LNCaP clone FGC (cell line): ENCODE data around the gene TENT5D.
"Not testable (repeated sequence)": the region's sequence is repeated elsewhere in the genome, so short reads cannot be mapped to it uniquely, and the experiment has no call there.

Experiments used
- DNase-seq: peaks from one replicate; pipeline ENCODE4 v3.0.0-alpha.2; 2011; ENCODE audit warnings: low read depth
- H3K4me3 ChIP-seq: 2 replicates; pipeline ENCODE4 v1.5.1; 2011; ENCODE audit warnings: mild to moderate bottlenecking, low read depth, low read length, control low read depth
- TF ChIP-seq, protein P1 (sequence below): IDR thresholded peaks from 2 replicates; pipeline ENCODE4 v1.5.1; 2012; ENCODE audit warnings: mild to moderate bottlenecking; ENCODE audit not compliant: control insufficient read depth, insufficient read depth; ENCODE audit errors: extremely low read depth

TENT5D gene

GRCh38 chrX:80431505-80431832, 11.2 kb downstream of the TENT5D start:
- DNase-seq, result no peak
- TF ChIP-seq, protein P1, sequence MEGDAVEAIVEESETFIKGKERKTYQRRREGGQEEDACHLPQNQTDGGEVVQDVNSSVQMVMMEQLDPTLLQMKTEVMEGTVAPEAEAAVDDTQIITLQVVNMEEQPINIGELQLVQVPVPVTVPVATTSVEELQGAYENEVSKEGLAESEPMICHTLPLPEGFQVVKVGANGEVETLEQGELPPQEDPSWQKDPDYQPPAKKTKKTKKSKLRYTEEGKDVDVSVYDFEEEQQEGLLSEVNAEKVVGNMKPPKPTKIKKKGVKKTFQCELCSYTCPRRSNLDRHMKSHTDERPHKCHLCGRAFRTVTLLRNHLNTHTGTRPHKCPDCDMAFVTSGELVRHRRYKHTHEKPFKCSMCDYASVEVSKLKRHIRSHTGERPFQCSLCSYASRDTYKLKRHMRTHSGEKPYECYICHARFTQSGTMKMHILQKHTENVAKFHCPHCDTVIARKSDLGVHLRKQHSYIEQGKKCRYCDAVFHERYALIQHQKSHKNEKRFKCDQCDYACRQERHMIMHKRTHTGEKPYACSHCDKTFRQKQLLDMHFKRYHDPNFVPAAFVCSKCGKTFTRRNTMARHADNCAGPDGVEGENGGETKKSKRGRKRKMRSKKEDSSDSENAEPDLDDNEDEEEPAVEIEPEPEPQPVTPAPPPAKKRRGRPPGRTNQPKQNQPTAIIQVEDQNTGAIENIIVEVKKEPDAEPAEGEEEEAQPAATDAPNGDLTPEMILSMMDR, result no peak
- H3K4me3 ChIP-seq, result no peak overlapping the region

GRCh38 chrX:80432441-80432840, 12.2 kb downstream of the TENT5D start:
- DNase-seq, result no peak
- no peak overlapping the region for H3K4me3 ChIP-seq
- TF ChIP-seq, protein P1, result no peak

DNA sequence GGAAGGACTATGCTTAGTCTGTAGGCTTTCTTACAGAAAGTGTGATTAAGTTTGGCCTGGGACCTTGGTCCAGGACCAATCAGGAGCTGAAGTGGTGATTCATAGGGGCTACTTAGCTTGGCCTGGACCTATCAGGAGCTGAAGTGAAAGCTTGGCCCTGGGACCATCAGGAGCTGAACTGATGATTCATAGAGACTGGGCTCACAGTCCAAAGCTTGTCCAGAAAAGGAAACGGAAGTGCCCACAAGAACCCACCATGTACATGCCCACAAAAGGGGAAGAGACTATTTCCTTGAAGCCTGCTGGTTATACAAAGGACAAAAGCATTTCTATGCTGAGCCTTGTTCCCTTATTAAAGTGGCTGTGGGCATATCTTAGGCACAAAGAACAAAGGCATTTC, 12.6 kb downstream of the TENT5D start:
- DNase-seq, result no peak
- TF ChIP-seq, protein P1, result no peak
- no peak overlapping the region for H3K4me3 ChIP-seq

DNA sequence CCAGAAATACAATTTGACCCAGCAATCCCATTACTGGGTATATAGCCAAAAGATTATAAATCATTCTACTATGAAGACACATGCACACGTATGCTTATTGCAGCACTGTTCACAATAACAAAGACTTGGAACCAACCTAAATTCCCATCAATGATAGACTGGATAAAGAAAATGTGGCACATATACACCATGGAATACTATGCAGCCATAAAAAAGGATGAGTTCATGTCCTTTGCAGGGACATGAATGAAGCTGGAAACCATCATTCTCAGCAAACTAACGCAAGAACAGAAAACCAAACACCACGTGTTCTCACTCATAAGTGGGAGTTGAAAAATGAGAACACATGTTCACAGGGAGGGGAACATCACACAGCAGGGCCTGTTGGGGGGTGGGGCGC, 47.9 kb downstream of the TENT5D start:
- not testable (repeated sequence) for H3K4me3 ChIP-seq, DNase-seq

- no peak overlapping the region for H3K4me3 ChIP-seq
- no peak for DNase-seq
- TF ChIP-seq, protein P1, result no peak
These were observed 51.3 kb downstream of the TENT5D start for GRCh38 chrX:80471582-80471981.

DNA sequence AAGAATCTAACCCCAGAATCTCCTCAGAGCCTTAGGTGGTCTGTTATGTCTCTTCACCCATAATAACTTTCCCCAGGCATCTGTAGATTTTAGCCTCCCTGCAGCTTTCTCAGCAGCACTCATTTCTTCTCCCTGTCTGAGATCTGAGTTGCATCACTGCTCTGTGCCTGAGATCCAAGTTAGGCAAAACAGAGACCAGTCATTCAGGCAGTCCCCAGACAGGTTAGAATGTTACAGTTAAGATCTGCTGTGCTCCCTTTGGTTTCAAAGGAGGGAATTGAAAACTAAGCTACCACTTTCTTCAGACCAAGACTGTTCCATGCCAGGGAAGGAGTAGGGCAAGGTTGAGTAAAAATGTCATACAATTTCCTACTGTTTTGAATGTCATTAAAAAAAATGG, 65.3 kb downstream of the TENT5D start:
- TF ChIP-seq, protein P1, result no peak
- no peak for DNase-seq
- no peak overlapping the region for H3K4me3 ChIP-seq

- no peak for DNase-seq
- no peak overlapping the region for H3K4me3 ChIP-seq
- TF ChIP-seq, protein P1, result no peak
These were observed 66.1 kb downstream of the TENT5D start for GRCh38 chrX:80486299-80486698.

DNA sequence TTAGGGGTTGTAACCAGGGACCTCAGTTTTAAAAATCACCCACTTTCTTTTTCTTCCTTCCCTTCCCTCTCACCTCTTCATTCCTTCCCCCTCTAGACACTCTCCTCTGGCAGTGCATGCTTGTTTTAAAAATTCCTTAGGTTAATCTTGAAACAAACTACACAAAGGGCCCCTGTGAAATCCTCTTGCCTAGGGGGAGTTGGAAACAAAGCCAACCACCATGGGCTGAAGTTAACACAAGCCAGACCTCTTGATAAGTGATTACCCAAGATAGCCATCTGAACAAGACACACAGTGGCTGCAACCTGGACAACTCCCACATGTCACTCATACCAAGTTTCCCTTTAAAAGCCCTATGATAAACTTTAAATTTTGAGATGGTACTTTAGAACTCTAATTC, 68.9 kb downstream of the TENT5D start:
- H3K4me3 ChIP-seq, result no peak overlapping the region
- no peak for DNase-seq
- TF ChIP-seq, protein P1, result no peak
